ENCODE data around the gene NME7.

DNA sequence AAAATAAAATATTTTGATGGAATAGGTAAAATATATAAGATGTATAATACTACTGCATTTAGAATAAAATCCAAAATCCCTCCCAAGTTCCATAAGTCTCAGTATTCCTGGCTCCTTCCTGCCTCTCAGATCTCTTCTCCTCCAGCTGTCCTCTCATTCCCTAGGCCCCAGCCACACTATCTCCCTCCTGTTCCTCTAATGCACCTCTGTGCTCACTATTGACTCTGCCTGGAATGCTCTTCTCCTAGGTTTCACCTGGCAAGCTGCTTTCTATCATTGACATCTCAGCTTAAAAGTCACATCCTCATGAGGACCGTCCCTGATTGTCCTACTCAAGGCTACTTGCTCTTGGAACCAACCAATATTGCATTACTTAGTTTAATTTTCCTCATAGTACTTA is 7.2 kb downstream of the NME7 start:
- TF ChIP-seq CTCF (tag by site-specific recombination; IDR thresholded peaks at IDR 0.05): no peak
- TF ChIP-seq, protein P1, sequence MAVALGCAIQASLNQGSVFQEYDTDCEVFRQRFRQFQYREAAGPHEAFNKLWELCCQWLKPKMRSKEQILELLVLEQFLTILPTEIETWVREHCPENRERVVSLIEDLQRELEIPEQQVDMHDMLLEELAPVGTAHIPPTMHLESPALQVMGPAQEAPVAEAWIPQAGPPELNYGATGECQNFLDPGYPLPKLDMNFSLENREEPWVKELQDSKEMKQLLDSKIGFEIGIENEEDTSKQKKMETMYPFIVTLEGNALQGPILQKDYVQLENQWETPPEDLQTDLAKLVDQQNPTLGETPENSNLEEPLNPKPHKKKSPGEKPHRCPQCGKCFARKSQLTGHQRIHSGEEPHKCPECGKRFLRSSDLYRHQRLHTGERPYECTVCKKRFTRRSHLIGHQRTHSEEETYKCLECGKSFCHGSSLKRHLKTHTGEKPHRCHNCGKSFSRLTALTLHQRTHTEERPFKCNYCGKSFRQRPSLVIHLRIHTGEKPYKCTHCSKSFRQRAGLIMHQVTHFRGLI (tag by site-specific recombination; IDR thresholded peaks at IDR 0.05): no peak
- no peak for TF ChIP-seq ZNF248 (tag by site-specific recombination; IDR thresholded peaks at IDR 0.05)
- TF ChIP-seq ZFP3 (tag by site-specific recombination; IDR thresholded peaks at IDR 0.05; ENCODE audit: low read depth): no peak
- no peak for TF ChIP-seq YY2 (tag by site-specific recombination; IDR thresholded peaks at IDR 0.05)
- TF ChIP-seq ZNF146 (tag by site-specific recombination; IDR thresholded peaks at IDR 0.05): no peak

All from HEK293 (cell line).